SH-SY5Y (cell line): ENCODE results near the gene PAXX.

Experiments
- GATA2 ChIP-seq: IDR thresholded peaks from 2 replicates; pipeline ENCODE4 v1.6.1; 2011; ENCODE audit warnings: mild to moderate bottlenecking, low read depth, low read length
- GATA3 ChIP-seq: IDR thresholded peaks from 2 replicates; pipeline ENCODE4 v1.6.1; 2011; ENCODE audit warnings: low read depth, mild to moderate bottlenecking, low read length, moderate library complexity

- TF ChIP-seq GATA2 (no peak), GATA3 (no peak)
These were observed 9.1 kb upstream of the PAXX start for GRCh38 chr9:136983167-136983566.
